ENCODE data around the gene EMID1.
"Not testable (repeated sequence)": the region's sequence is repeated elsewhere in the genome, so short reads cannot be mapped to it uniquely, and the experiment has no call there.

Gene EMID1

GRCh38 chr22:29211466-29211865 lies 5.8 kb downstream of the EMID1 start:
- no peak for DNase-seq

GRCh38 chr22:29212743-29213142 lies 7.0 kb downstream of the EMID1 start:
- no peak for DNase-seq

GRCh38 chr22:29213493-29213892 lies 7.8 kb downstream of the EMID1 start:
- no peak for DNase-seq

GRCh38 chr22:29214232-29214631 lies 8.5 kb downstream of the EMID1 start:
- no peak for DNase-seq

GRCh38 chr22:29215012-29215860 lies 9.5 kb downstream of the EMID1 start:
- no peak for DNase-seq

GRCh38 chr22:29216011-29216872 lies 10.5 kb downstream of the EMID1 start:
- DNase-seq, result no peak

- DNase-seq, result no peak
Observed at GRCh38 chr22:29216873-29217666, 11.4 kb downstream of the EMID1 start.

GRCh38 chr22:29217827-29218757 lies 12.4 kb downstream of the EMID1 start:
- no peak for DNase-seq

GRCh38 chr22:29218758-29219408 lies 13.2 kb downstream of the EMID1 start:
- DNase-seq, result no peak

- DNase-seq, result not testable (repeated sequence)
Observed at GRCh38 chr22:29219409-29219782, 13.7 kb downstream of the EMID1 start.

- no peak for DNase-seq
Observed at GRCh38 chr22:29219881-29220670, 14.4 kb downstream of the EMID1 start.

- DNase-seq, result no peak
Observed at GRCh38 chr22:29224121-29224858, 18.6 kb downstream of the EMID1 start.

- DNase-seq, result no peak
Observed at GRCh38 chr22:29224859-29225410, 19.2 kb downstream of the EMID1 start.

GRCh38 chr22:29225422-29226090 lies 19.9 kb downstream of the EMID1 start:
- DNase-seq, result no peak

GRCh38 chr22:29226351-29226981 lies 20.8 kb downstream of the EMID1 start:
- no peak for DNase-seq

- no peak for DNase-seq
Observed at GRCh38 chr22:29230972-29231875, 25.5 kb downstream of the EMID1 start.
